GM18498 (cell line): Measurements from ENCODE around the gene ATAD3C.
"Not testable (repeated sequence)": the region's sequence is repeated elsewhere in the genome, so short reads cannot be mapped to it uniquely, and the experiment has no call there.

Source experiments
- ATAC-seq: cut with Tn5 transposase; IDR thresholded peaks from one replicate; pipeline ENCODE4 v1.9.1; 2021; ENCODE audit warnings: mild to moderate bottlenecking, moderate library complexity; ENCODE audit not compliant: unreplicated experiment

Gene ATAD3C

GRCh38 chr1:1440262-1441001, 9.1 kb upstream of the ATAD3C start:
- ATAC-seq, result no peak

GRCh38 chr1:1441002-1441888, 8.2 kb upstream of the ATAD3C start:
- no peak for ATAC-seq

GRCh38 chr1:1442069-1442770, 7.3 kb upstream of the ATAD3C start:
- ATAC-seq, result no peak

GRCh38 chr1:1446631-1447030, 2.9 kb upstream of the ATAD3C start:
- not testable (repeated sequence) for ATAC-seq

DNA sequence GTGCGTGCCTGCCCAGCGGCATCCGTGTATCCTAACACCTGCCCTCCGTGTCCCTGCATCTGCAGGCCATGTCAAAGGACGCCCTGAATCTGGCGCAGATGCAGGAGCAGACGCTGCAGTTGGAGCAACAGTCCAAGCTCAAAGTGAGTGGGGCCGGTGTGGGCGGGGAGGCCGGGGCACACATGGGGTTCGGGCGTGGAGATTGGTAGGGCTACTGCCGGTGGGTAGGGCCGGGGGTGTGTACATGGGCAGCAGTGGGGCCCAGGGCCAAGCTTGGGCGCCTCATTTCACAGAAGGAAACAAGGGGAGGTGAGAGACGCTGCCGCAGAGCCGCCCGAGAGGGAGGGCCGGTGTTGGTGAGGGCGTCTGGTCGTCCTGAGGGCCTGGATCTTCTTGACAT, 1.1 kb downstream of the ATAD3C start:
- not testable (repeated sequence) for ATAC-seq

- ATAC-seq, result no peak
Measured at GRCh38 chr1:1451696-1452364, 2.3 kb downstream of the ATAD3C start.

- ATAC-seq, result not testable (repeated sequence)
Measured at GRCh38 chr1:1452365-1452739, 2.9 kb downstream of the ATAD3C start.

GRCh38 chr1:1452882-1453281, 3.4 kb downstream of the ATAD3C start:
- no peak for ATAC-seq

- not testable (repeated sequence) for ATAC-seq
Measured at GRCh38 chr1:1454286-1455056, 5.0 kb downstream of the ATAD3C start.

- ATAC-seq, result no peak
Measured at GRCh38 chr1:1455366-1455884, 5.9 kb downstream of the ATAD3C start.

- ATAC-seq, result not testable (repeated sequence)
Measured at GRCh38 chr1:1455934-1456333, 6.4 kb downstream of the ATAD3C start.

DNA sequence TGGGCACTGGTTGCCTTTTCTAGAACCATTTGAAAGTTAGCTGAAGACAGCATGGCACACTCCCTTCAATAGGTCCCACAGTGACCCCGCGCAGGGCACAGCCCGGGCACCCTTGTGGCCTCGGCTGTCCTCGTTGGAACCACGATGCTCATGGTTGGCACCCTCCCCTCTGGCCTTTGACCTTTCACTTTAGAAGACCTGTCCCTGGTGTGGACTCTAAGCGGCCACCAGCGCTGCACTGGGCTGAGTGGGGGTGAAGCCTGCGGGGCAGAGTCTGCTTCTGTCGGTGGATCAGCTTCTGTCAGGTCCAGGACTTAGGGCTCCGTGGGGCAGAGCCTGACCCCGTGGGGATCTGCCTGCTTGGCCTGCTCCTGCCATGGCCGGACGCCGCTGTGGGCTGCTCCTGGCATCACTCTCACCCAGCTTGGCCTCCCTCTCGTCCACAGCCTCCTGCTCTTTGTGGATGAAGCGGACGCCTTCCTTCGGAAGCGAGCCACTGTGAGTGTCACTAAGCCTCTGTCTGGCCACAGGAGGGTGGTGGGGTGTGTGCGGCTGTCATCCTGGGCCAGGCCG, 7.3 kb downstream of the ATAD3C start:
- not testable (repeated sequence) for ATAC-seq

GRCh38 chr1:1459156-1459555, 9.7 kb downstream of the ATAD3C start:
- ATAC-seq, result not testable (repeated sequence)

DNA sequence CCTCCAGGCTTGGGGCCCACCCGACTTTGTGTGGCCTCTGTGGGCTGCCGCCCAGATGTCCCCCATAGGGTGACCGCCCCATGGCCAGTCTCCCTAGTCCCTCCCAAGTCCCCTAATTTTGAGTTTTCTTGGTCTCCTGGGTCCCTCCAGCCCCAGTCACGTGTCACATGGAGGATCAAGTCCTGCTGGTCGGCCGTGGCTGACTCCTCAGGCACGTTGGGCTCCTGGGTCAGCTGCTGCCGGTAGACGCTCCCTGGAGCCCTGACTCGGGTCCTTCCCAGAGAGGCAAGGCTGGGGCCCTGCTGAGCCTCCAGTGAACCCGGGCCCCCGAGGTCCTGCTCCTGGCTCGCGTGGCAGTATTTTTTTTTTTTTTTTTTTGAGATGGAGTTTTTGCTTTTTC, 10.2 kb downstream of the ATAD3C start:
- ATAC-seq, result not testable (repeated sequence)

DNA sequence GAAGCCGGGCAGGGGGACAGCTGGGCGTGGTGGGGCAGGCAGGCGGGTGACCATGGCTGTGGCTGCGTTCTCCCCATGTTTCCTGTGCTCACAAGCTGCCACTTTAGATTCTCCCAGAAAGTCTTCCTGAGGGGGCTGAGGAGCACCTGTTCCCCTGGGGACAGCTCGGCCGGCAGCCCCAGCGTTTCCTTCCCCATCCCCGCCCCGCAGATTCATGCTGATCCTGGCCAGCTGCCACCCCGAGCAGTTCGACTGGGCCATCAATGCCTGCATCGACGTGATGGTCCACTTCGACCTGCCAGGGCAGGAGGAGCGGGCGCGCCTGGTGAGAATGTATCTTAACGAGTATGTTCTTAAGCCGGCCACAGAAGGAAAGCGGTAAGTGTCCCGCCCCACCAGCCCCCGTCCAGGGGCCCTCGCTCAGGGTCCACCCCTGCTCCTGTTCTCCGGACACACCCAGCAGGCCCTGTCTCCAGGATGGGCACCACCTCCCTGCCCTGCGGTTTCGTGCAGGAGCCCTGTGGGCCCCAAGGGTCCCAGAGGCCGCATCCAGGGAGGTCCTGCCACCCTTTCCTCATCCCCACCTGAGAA, 11.1 kb downstream of the ATAD3C start:
- ATAC-seq, result no peak

DNA sequence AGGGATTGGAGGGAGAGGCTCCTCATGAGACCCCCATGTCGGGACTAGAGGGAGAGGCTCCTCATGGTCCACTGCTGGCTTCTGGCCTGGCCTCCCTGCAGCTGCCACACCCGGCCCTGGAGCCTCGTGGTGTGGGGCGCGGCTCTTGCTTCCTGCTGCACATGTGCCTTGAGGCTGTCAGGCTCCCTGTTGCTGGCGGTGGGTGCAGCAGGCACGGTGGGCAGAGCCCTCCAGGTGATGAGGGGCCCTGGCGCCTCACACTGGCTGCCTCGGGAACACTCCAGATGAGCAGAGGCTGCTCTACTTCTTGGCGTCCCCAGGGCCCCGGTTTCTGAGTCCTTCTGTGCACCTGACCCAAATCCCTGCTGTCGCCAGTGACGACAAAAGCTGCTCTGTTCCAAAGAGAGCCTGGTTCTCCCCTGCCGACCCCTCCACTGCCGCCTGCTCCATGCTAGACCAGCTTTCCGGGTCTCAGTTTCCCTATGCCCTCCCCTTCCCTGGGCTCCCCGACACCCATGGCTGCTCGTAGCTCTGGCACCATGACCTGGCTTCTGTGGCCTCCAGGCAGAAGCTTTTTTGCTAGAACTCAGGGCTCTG, 12.3 kb downstream of the ATAD3C start:
- ATAC-seq, result no peak

GRCh38 chr1:1462318-1462966, 13.0 kb downstream of the ATAD3C start:
- no peak for ATAC-seq

DNA sequence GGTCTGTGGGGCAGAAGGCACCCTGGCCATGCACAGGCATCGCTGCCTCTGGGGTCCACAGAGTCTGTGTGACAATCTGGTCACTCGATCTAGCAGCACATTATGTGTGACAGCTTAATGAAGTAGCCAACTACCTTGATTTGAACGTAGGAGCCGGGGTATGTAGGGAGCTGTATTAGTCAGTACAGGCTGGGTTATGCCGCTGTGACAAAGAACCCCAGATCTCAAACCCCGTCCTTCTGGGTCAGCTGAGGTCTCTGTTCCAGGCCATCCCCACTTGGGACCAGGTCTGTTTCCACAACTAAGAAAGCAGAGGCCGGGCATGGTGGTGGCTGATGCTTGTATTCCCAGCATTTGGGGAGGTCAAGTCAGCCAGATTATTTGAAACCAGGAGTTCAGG, 13.8 kb downstream of the ATAD3C start:
- ATAC-seq, result no peak
